Lower leg skin (tissue), 3 donors: Measurements from ENCODE around the gene ACBD3.

ENCODE experiments used
- CTCF ChIP-seq, 3 donors: fragments of 450-650 bp; IDR thresholded peaks; one replicate each; pipeline ENCODE4 v1.5.1; 2016; ENCODE audit warnings: antibody characterized with exemption in 3 of 3, mild to moderate bottlenecking in 3 of 3, moderate library complexity in 2 of 3
- POLR2A ChIP-seq, 2 donors: fragments of 450-650 bp; IDR thresholded peaks; one replicate each; pipeline ENCODE4 v1.6.1; 2016 to 2017; ENCODE audit warnings: antibody characterized with exemption in 2 of 2, mild to moderate bottlenecking in 1 of 2, moderate library complexity in 1 of 2

GRCh38 chr1:226128487-226129075 lies 58.0 kb downstream of the ACBD3 start:
- TF ChIP-seq POLR2A (IDR thresholded peaks at IDR 0.05) (no peak), CTCF (IDR thresholded peaks at IDR 0.05) (no peak)
